Hepatocyte (in vitro differentiated cells): Measurements from ENCODE around the gene AKAP6. TPM values are rescaled to one million over a fixed set of nuclear protein-coding genes. Genes with fewer than 3 reads are reported as not detected.

ENCODE experiments used
- DNase-seq: peaks from one replicate; pipeline ENCODE4 v3.0.0-alpha.2; 2016; ENCODE audit warnings: low spot score
- H2AFZ ChIP-seq: fragments of 200-600 bp; sonication (generic); 2 replicates; pipeline ENCODE4 v1.6.0; 2016; ENCODE audit warnings: antibody characterized with exemption, mild to moderate bottlenecking
- H3K27ac ChIP-seq: fragments of 200-600 bp; sonication (generic); 2 replicates; pipeline ENCODE4 v1.5.1; 2016; ENCODE audit warnings: mild to moderate bottlenecking
- H3K27me3 ChIP-seq: fragments of 200-600 bp; sonication (generic); 2 replicates; pipeline ENCODE4 v1.6.1; 2016
- H3K36me3 ChIP-seq: fragments of 200-600 bp; sonication (generic); replicated peaks from 2 replicates; pipeline ENCODE4 v1.5.1; 2016; ENCODE audit warnings: low read depth; ENCODE audit not compliant: insufficient read depth
- H3K4me1 ChIP-seq: fragments of 200-600 bp; sonication (generic); 2 replicates; pipeline ENCODE4 v1.5.1; 2016; ENCODE audit warnings: mild to moderate bottlenecking, moderate library complexity; ENCODE audit not compliant: insufficient read depth
- H3K4me2 ChIP-seq: fragments of 200-600 bp; sonication (generic); 2 replicates; pipeline ENCODE4 v1.6.0; 2016
- H3K4me3 ChIP-seq: fragments of 200-600 bp; sonication (generic); 2 replicates; pipeline ENCODE4 v1.5.1; 2016; ENCODE audit warnings: mild to moderate bottlenecking
- H3K79me2 ChIP-seq: fragments of 200-600 bp; sonication (generic); 2 replicates; pipeline ENCODE4 v1.6.0; 2017; ENCODE audit warnings: mild to moderate bottlenecking
- H3K9me2 ChIP-seq: fragments of 200-600 bp; sonication (generic); replicated peaks from 2 replicates; pipeline ENCODE4 v1.6.0; 2017; ENCODE audit warnings: mild to moderate bottlenecking; ENCODE audit not compliant: insufficient read depth
- H3K9me3 ChIP-seq: fragments of 200-600 bp; sonication (generic); 2 replicates; pipeline ENCODE4 v1.5.1; 2016; ENCODE audit warnings: low read depth, mild to moderate bottlenecking
- H4K20me1 ChIP-seq: fragments of 200-600 bp; sonication (generic); 2 replicates; pipeline ENCODE4 v1.6.0; 2016; ENCODE audit warnings: mild to moderate bottlenecking; ENCODE audit not compliant: insufficient read depth, poor library complexity, severe bottlenecking
- CTCF ChIP-seq: fragments of 200-600 bp; sonication (generic); IDR thresholded peaks from 2 replicates; pipeline ENCODE4 v1.5.1; 2016; ENCODE audit warnings: antibody characterized with exemption, mild to moderate bottlenecking; ENCODE audit not compliant: poor library complexity
- EZH2 ChIP-seq: fragments of 200-600 bp; sonication (generic); IDR thresholded peaks from 2 replicates; pipeline ENCODE4 v1.6.1; 2016; ENCODE audit warnings: antibody characterized with exemption, mild to moderate bottlenecking, borderline replicate concordance
- EZH2phosphoT487 ChIP-seq: fragments of 200-600 bp; sonication (generic); IDR thresholded peaks from one replicate; pipeline ENCODE4 v1.6.1; 2018; ENCODE audit warnings: antibody characterized with exemption, mild to moderate bottlenecking, low read depth, moderate library complexity; ENCODE audit not compliant: unreplicated experiment, severe bottlenecking
- WGBS: methylation state at CpG from one replicate; pipeline ENCODE4 v1.1.6; 2016; ENCODE audit warnings: low lambda C conversion rate; ENCODE audit errors: missing lambda C conversion rate; 5-methylcytosine and 5-hydroxymethylcytosine counted together
- polyA plus RNA-seq: library from polyadenylated mRNA; unstranded; fragments of >200 nt; fragmentation: Nextera tagmentation; extraction: Ambion mirVana; gene quantifications from 2 replicates; pipeline ENCODE4 v1.2.1, GENCODE V29; 2016
- total RNA-seq: library from RNA; depleted of rRNA; stranded (reverse); fragments of >200 nt; gene quantifications from 2 replicates; pipeline ENCODE4 v1.2.3, GENCODE V29; 2014

Gene AKAP6
- total and polyA plus RNA-seq, 2 experiments from 2014 or later: 1.1 to 2.1 TPM

GRCh38 chr14:32731249-32731648, 402.2 kb downstream of the AKAP6 start:
- no peak overlapping the region for H3K4me2 ChIP-seq
- TF ChIP-seq CTCF: no peak
- no peak for TF ChIP-seq EZH2phosphoT487
- no peak for TF ChIP-seq EZH2
- no peak overlapping the region for H3K27ac ChIP-seq
- no peaks in the 10 kb centered on the region for H3K36me3 ChIP-seq
- H3K27me3 ChIP-seq: no peaks in the 10 kb centered on the region
- H2AFZ ChIP-seq: no peak overlapping the region
- H4K20me1 ChIP-seq: no peaks in the 10 kb centered on the region
- no peaks in the 10 kb centered on the region for H3K4me1 ChIP-seq
- DNase-seq: no peak
- H3K79me2 ChIP-seq: no peaks in the 10 kb centered on the region
- H3K4me3 ChIP-seq: no peak overlapping the region
- H3K9me2 ChIP-seq: no peaks in the 10 kb centered on the region
- 75% methylated on average over 2 of the region's 2 CpGs for whole genome bisulfite sequencing
- H3K9me3 ChIP-seq: no peaks in the 10 kb centered on the region

- H3K4me1 ChIP-seq: no peaks in the 10 kb centered on the region
- no peak overlapping the region for H3K4me3 ChIP-seq
- no peaks in the 10 kb centered on the region for H3K9me3 ChIP-seq
- no peak overlapping the region for H2AFZ ChIP-seq
- TF ChIP-seq EZH2 (no peak), EZH2phosphoT487 (no peak), CTCF (no peak)
- 92% methylated on average over 1 of the region's 1 CpG for WGBS
- H4K20me1 ChIP-seq: no peaks in the 10 kb centered on the region
- no peaks in the 10 kb centered on the region for H3K27me3 ChIP-seq
- H3K36me3 ChIP-seq: no peaks in the 10 kb centered on the region
- no peaks in the 10 kb centered on the region for H3K9me2 ChIP-seq
- no peak for DNase-seq
- no peak overlapping the region for H3K27ac ChIP-seq
- H3K4me2 ChIP-seq: no peak overlapping the region
- no peaks in the 10 kb centered on the region for H3K79me2 ChIP-seq
Observed at GRCh38 chr14:32733015-32733414, 403.9 kb downstream of the AKAP6 start.

GRCh38 chr14:32734261-32734660, 405.2 kb downstream of the AKAP6 start:
- no peak overlapping the region for H2AFZ ChIP-seq
- no peaks in the 10 kb centered on the region for H3K9me2 ChIP-seq
- no peaks in the 10 kb centered on the region for H3K79me2 ChIP-seq
- TF ChIP-seq CTCF: no peak
- TF ChIP-seq EZH2: no peak
- TF ChIP-seq EZH2phosphoT487: no peak
- no peak overlapping the region for H3K4me2 ChIP-seq
- H3K4me3 ChIP-seq: no peak overlapping the region
- no peaks in the 10 kb centered on the region for H3K27me3 ChIP-seq
- no peak overlapping the region for H3K27ac ChIP-seq
- H3K9me3 ChIP-seq: no peaks in the 10 kb centered on the region
- DNase-seq: no peak
- WGBS: 92% methylated on average over 3 of the region's 3 CpGs
- no peaks in the 10 kb centered on the region for H3K36me3 ChIP-seq
- H3K4me1 ChIP-seq: no peaks in the 10 kb centered on the region
- no peaks in the 10 kb centered on the region for H4K20me1 ChIP-seq

- no peaks in the 10 kb centered on the region for H3K9me3 ChIP-seq
- no peak for TF ChIP-seq EZH2phosphoT487
- no peak overlapping the region for H3K4me2 ChIP-seq
- H3K79me2 ChIP-seq: no peaks in the 10 kb centered on the region
- no peak overlapping the region for H3K4me3 ChIP-seq
- no peaks in the 10 kb centered on the region for H3K27me3 ChIP-seq
- H3K27ac ChIP-seq: no peak overlapping the region
- H4K20me1 ChIP-seq: no peaks in the 10 kb centered on the region
- no peak for DNase-seq
- H2AFZ ChIP-seq: no peak overlapping the region
- H3K9me2 ChIP-seq: no peaks in the 10 kb centered on the region
- H3K4me1 ChIP-seq: no peaks in the 10 kb centered on the region
- 84% methylated on average over 3 of the region's 3 CpGs for WGBS
- H3K36me3 ChIP-seq: no peaks in the 10 kb centered on the region
Observed at GRCh38 chr14:32737621-32738020, 408.5 kb downstream of the AKAP6 start.
